Breast epithelium (tissue), 4 donors: ENCODE measurements around the gene CEP76. TPM values are rescaled to one million over a fixed set of nuclear protein-coding genes. Genes with fewer than 3 reads are reported as not detected.
"Not testable (repeated sequence)": the region's sequence is repeated elsewhere in the genome, so short reads cannot be mapped to it uniquely, and the experiment has no call there.

ENCODE experiments used
- DNase-seq, 2 donors: peaks; one replicate each; pipeline ENCODE4 v3.0.0-alpha.2; 2019; ENCODE audit warnings: low spot score in 2 of 2
- H3K27ac ChIP-seq, 2 donors: fragments of 200-600 bp; sonication (generic) in 1 of 2; one replicate each; pipeline ENCODE4 v1.5.1; 2016 to 2019; ENCODE audit warnings: mild to moderate bottlenecking in 1 of 2
- H3K27me3 ChIP-seq, 2 donors: fragments of 200-600 bp; sonication (generic) in 1 of 2; one replicate each; pipeline versions ENCODE4 v1.5.1 to v1.6.0; 2017 to 2019; ENCODE audit warnings: control low read depth in 1 of 2, mild to moderate bottlenecking in 1 of 2
- H3K36me3 ChIP-seq: fragments of 200-600 bp; one replicate; pipeline ENCODE4 v1.5.1; 2019
- H3K4me1 ChIP-seq, 2 donors: fragments of 200-600 bp; sonication (generic); one replicate each; pipeline ENCODE4 v1.5.1; 2016 to 2019; ENCODE audit warnings: control low read depth in 1 of 2
- H3K4me3 ChIP-seq, 3 donors: fragments of 200-600 bp; sonication (generic); 1 replicate in 2 of 3; 2 replicates in 1 of 3; pipeline ENCODE4 v1.5.1; 2016 to 2019; ENCODE audit warnings: mild to moderate bottlenecking in 3 of 3, moderate library complexity in 2 of 3
- H3K9me3 ChIP-seq, 2 donors: fragments of 200-600 bp; sonication (generic) in 1 of 2; one replicate each; pipeline ENCODE4 v1.5.1; 2016 to 2019; ENCODE audit warnings: control low read depth in 1 of 2
- POLR2A ChIP-seq: fragments of 450-650 bp; IDR thresholded peaks from one replicate; pipeline ENCODE4 v1.6.1; 2016; ENCODE audit warnings: antibody characterized with exemption, mild to moderate bottlenecking, moderate library complexity
- POLR2AphosphoS5 ChIP-seq, 3 donors: sonication (generic); formaldehyde crosslinking; IDR thresholded peaks; one replicate each; pipeline ENCODE4 v1.6.1; 2017; ENCODE audit warnings: antibody characterized with exemption in 3 of 3
- intact Hi-C: fragments of 100-400 bp; cut with DNase I; formaldehyde crosslinking; loops from one replicate; pipeline ENCODE4 v1.15.1; 2023; ENCODE audit warnings: low total_unique reads
- total RNA-seq, 3 donors: library from RNA; depleted of rRNA; stranded (reverse); fragments of >200 nt; gene quantifications; one replicate each; pipeline ENCODE4 v1.1.0, GENCODE V29; 2016
- TF ChIP-seq, protein P1 (sequence below), 3 donors: fragments of 450-650 bp; IDR thresholded peaks; one replicate each; pipeline ENCODE4 v1.5.1; 2016 to 2017; ENCODE audit warnings: antibody characterized with exemption in 3 of 3, mild to moderate bottlenecking in 3 of 3, moderate library complexity in 3 of 3

The CEP76 gene
- total RNA-seq, 3 donors from 2014 or later: 7.4 to 11.7 (median 9.5) TPM

DNA sequence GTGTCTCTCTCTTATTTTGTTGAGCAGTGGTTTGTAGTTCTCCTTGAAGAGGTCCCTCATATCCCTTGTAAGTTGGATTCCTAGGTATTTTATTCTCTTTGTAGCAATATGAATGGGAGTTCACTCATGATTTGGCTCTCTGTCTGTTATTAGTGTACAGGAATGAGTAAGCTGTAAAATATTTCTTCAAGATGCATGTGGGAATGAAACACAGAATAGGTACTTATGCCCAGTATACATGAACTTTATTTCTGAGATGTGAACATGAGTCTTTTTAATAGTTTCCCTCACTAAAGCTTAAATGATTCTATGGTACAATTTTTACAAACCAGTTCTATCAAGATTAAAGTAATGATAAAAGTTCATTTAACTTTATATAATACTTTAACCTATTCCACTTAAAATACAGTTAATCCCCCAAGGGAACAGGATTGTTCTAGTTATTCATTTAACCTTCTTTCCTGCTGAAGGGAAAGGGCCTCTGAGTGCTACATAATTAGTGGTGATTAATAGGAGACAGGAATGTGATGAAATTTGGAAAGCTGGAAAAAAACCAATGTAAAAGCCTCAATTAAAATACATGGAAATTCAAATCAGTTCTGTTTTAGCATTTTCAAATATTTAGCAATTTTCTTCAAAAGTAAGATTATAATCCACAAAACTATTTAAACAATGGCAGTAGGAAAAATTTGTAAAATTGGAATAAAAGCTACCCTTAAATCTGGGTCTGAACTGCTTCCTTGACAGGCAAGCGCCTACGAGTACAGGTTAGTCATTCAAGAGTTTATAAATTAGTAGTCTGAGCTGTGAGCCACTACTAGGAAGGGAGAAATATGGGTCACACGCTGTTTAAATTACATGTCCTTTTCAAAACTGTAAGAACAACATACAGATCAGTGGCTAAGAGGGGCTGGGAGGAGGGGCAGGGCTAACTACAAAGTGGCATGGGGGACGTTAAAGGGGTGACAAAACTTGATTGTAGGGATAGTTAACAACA, 73.5 kb downstream of the CEP76 start:
- TF ChIP-seq POLR2A (no peak), POLR2AphosphoS5 (IDR thresholded peaks at IDR 0.05) (no peak)
- TF ChIP-seq, protein P1, sequence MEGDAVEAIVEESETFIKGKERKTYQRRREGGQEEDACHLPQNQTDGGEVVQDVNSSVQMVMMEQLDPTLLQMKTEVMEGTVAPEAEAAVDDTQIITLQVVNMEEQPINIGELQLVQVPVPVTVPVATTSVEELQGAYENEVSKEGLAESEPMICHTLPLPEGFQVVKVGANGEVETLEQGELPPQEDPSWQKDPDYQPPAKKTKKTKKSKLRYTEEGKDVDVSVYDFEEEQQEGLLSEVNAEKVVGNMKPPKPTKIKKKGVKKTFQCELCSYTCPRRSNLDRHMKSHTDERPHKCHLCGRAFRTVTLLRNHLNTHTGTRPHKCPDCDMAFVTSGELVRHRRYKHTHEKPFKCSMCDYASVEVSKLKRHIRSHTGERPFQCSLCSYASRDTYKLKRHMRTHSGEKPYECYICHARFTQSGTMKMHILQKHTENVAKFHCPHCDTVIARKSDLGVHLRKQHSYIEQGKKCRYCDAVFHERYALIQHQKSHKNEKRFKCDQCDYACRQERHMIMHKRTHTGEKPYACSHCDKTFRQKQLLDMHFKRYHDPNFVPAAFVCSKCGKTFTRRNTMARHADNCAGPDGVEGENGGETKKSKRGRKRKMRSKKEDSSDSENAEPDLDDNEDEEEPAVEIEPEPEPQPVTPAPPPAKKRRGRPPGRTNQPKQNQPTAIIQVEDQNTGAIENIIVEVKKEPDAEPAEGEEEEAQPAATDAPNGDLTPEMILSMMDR (IDR thresholded peaks at IDR 0.05): no peak
- H3K4me3 ChIP-seq: no peak overlapping the region
- H3K9me3 ChIP-seq: no peaks in the 10 kb centered on the region
- no peaks in the 10 kb centered on the region for H3K36me3 ChIP-seq
- no peaks in the 10 kb centered on the region for H3K4me1 ChIP-seq
- H3K27ac ChIP-seq: no peak overlapping the region
- DNase-seq: no peak
- intact Hi-C loops: no loop called here
- H3K27me3 ChIP-seq: no peaks in the 10 kb centered on the region

DNA sequence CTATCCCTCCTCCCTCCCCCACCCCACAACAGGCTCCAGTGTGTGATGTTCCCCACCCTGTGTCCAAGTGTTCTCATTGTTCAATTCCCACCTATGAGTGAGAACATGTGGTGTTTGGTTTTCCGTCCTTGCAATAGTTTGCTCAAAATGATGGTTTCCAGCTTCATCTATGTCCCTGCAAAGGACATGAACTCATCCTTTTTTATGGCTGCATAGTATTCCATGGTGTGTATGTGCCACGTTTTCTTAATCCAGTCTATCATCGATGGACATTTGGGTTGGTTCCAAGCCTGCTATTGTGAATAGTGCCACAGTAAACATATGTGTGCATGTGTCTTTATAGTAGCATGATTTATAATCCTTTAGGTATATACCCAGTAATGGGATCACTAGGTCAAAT, 75.3 kb downstream of the CEP76 start:
- DNase-seq, H3K27me3 ChIP-seq, intact Hi-C loops, H3K9me3 ChIP-seq, H3K4me3 ChIP-seq, H3K36me3 ChIP-seq, H3K27ac ChIP-seq, H3K4me1 ChIP-seq: not testable (repeated sequence)

DNA sequence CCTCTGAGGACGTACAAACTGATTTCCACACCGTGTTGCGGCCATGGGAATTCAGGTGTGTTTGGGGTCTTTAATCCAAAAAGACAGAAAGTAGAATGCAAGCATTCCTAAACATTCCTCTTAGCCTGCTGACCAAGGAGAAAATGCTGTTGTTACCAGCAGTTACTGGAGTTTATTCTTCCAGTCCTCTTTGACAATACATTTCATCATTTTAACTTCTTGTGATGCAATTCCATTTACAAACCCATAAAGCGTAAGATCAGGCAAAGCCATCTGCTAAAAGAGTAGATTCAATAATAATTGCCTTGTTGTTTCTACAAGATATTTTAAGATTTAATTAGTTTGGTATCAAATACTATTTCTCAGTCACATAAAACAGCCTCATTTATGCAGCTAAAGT, 77.3 kb downstream of the CEP76 start:
- TF ChIP-seq POLR2A (no peak), POLR2AphosphoS5 (IDR thresholded peaks at IDR 0.05) (no peak)
- TF ChIP-seq, protein P1 (IDR thresholded peaks at IDR 0.05): no peak
- intact Hi-C loops: no loop called here
- Histone ChIP-seq H3K27ac (no peak overlapping the region), H3K4me1 (no peaks in the 10 kb centered on the region), H3K27me3 (no peaks in the 10 kb centered on the region), H3K36me3 (no peaks in the 10 kb centered on the region), H3K4me3 (no peak overlapping the region), H3K9me3 (no peaks in the 10 kb centered on the region)
- no peak for DNase-seq

Other genes with a start within 250 kb of the CEP76 start
- gene SPIRE1, start 44.6 kb downstream of the CEP76 start, total RNA-seq: 10 to 100 TPM; 24.3 to 38.5 (median 25.9) TPM
- gene PSMG2, start 319 bp upstream of the CEP76 start, total RNA-seq: 100 to 1,000 TPM in 1 of 3 donors, 10 to 100 TPM in 2; 78.7 to 102 (median 83.4) TPM
- 10 to 100 TPM; 38.4 to 57.1 (median 53.7) TPM for gene PTPN2, start 181.5 kb upstream of the CEP76 start, total RNA-seq
- gene SEH1L, start 245.3 kb upstream of the CEP76 start, total RNA-seq: 10 to 100 TPM; 29.6 to 45.6 (median 38.5) TPM